ENCODE data around the gene EPHA10. TPM values are rescaled to one million over a fixed set of nuclear protein-coding genes. Genes with fewer than 3 reads are reported as not detected.

EPHA10 gene
- total and polyA plus RNA-seq, 2 donors from 2014 or later = 0.88 TPM; not detected in 1

DNA sequence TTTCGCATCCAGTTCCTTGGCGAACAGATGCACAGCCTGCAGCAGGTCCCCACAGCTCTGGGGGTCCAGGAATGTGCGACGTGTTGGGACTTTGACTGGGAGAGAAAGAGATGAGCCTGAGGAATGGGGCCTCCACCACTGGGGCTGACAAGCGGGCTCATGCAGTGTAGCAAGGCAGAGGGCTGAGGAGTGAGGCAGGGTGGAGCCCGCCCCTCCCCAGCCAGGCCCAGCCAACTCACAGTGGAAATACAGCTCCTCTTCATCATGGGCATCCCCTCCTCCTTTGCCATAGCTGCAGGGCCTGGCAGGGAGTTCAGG lies 41.9 kb downstream of the EPHA10 start:
- Histone ChIP-seq H3K9me3 (ENCODE audit: control insufficient read depth in 2 of 3, insufficient read depth in 1 of 3, low read length in 3 of 3) (no peaks in the 10 kb centered on the region), H3K36me3 (ENCODE audit: control insufficient read depth in 2 of 3, insufficient read depth in 3 of 3, low read length in 3 of 3) (no peaks in the 10 kb centered on the region), H3K27me3 (ENCODE audit: control insufficient read depth, insufficient read depth, low read length) (no peaks in the 10 kb centered on the region), H3K9ac (ENCODE audit: low read length in 3 of 3) (no peak overlapping the region), H3K4me1 (ENCODE audit: control insufficient read depth in 2 of 3, insufficient read depth in 2 of 3, low read depth in 1 of 3, low read length in 3 of 3) (no peaks in the 10 kb centered on the region), H3K27ac (ENCODE audit: low read depth in 2 of 2, low read length in 2 of 2) (no peak overlapping the region), H3K4me3 (ENCODE audit: low read length in 3 of 3) (no peak overlapping the region)
- DNase-seq = no peak
- intact Hi-C loops (cut with DNase I) = no loop called here
- TF ChIP-seq, protein P1, sequence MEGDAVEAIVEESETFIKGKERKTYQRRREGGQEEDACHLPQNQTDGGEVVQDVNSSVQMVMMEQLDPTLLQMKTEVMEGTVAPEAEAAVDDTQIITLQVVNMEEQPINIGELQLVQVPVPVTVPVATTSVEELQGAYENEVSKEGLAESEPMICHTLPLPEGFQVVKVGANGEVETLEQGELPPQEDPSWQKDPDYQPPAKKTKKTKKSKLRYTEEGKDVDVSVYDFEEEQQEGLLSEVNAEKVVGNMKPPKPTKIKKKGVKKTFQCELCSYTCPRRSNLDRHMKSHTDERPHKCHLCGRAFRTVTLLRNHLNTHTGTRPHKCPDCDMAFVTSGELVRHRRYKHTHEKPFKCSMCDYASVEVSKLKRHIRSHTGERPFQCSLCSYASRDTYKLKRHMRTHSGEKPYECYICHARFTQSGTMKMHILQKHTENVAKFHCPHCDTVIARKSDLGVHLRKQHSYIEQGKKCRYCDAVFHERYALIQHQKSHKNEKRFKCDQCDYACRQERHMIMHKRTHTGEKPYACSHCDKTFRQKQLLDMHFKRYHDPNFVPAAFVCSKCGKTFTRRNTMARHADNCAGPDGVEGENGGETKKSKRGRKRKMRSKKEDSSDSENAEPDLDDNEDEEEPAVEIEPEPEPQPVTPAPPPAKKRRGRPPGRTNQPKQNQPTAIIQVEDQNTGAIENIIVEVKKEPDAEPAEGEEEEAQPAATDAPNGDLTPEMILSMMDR (IDR thresholded peaks at IDR 0.05; ENCODE audit: borderline replicate concordance, extremely low read depth, insufficient read depth) = no peak
- FAIRE-seq = no peak

DNA sequence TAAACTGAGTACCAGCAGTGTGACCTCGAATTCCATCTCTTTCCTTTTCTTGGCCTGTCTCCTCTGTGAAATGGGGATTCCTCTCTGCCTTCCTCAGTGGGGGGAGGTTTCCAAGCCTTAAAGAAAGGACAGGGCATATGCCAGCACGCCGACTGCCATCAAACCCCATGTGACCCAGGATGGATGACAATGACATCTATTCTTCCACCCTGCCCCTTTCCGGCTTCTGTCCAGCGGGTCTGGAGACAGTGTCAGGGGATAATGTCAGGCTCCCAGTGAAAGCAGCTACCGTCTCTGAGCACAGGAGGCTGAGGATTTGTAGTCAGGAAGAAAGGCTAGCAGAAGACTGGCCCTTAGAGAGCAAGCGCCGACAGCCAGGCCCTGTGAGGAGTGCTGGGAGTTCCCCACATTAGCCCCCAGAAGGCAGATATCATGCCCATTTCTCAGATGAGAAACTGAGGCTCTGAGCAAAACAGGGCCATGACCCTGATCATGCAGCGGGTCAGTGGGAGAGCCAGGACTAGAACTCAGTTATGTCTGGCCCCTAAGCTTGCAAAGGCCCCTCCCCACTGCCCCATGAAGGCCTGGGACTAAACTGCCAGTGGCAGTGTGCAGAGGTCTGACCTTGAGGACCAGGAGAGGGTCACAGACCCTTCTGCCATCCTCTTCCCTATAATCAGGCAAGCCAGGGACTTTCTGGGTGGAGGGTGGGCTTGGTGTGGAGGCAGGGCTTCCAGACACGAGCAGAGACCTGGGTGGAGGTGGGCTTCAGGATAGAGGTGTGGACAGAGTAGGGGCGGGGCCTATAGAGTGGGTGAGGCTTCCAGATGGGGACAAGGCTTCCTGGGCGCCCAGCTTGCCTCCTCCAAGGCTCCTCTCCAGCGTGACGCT lies 42.5 kb downstream of the EPHA10 start:
- TF ChIP-seq, protein P1 (IDR thresholded peaks at IDR 0.05; ENCODE audit: borderline replicate concordance, extremely low read depth, insufficient read depth) = no peak
- Histone ChIP-seq H3K9me3 (ENCODE audit: control insufficient read depth in 2 of 3, insufficient read depth in 1 of 3, low read length in 3 of 3) (no peaks in the 10 kb centered on the region), H3K4me1 (ENCODE audit: control insufficient read depth in 2 of 3, insufficient read depth in 2 of 3, low read depth in 1 of 3, low read length in 3 of 3) (no peaks in the 10 kb centered on the region), H3K36me3 (ENCODE audit: control insufficient read depth in 2 of 3, insufficient read depth in 3 of 3, low read length in 3 of 3) (no peaks in the 10 kb centered on the region), H3K27ac (ENCODE audit: low read depth in 2 of 2, low read length in 2 of 2) (no peak overlapping the region), H3K9ac (ENCODE audit: low read length in 3 of 3) (no peak overlapping the region), H3K4me3 (ENCODE audit: low read length in 3 of 3) (no peak overlapping the region), H3K27me3 (ENCODE audit: control insufficient read depth, insufficient read depth, low read length) (no peaks in the 10 kb centered on the region)
- intact Hi-C loops (cut with DNase I) = no loop called here
- no peak for DNase-seq
- FAIRE-seq = no peak

DNA sequence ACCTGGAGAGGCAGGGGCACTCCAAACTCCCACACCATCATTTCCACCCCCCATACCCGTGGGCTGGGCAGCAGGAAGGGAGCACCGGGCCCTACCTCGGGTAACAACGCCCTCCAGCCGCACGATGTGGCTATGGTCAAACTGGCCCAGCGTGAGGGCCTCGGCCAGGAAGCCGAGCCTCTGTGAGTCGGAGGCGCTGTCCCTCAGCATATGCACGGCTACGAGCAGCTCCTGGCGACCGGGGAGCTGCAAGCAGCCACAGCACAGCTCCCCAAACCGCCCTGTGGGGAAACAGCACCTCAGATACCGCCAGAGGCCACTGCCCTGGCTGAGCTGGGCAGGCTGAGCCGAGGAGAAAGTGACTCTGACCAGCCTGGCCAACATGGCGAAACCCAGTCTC lies 43.4 kb downstream of the EPHA10 start:
- intact Hi-C loops (cut with DNase I) = no loop called here
- Histone ChIP-seq H3K27me3 (ENCODE audit: control insufficient read depth, insufficient read depth, low read length) (no peaks in the 10 kb centered on the region), H3K9ac (ENCODE audit: low read length in 3 of 3) (no peak overlapping the region), H3K9me3 (ENCODE audit: control insufficient read depth in 2 of 3, insufficient read depth in 1 of 3, low read length in 3 of 3) (no peaks in the 10 kb centered on the region), H3K27ac (ENCODE audit: low read depth in 2 of 2, low read length in 2 of 2) (no peak overlapping the region), H3K4me3 (ENCODE audit: low read length in 3 of 3) (no peak overlapping the region), H3K36me3 (ENCODE audit: control insufficient read depth in 2 of 3, insufficient read depth in 3 of 3, low read length in 3 of 3) (no peaks in the 10 kb centered on the region), H3K4me1 (ENCODE audit: control insufficient read depth in 2 of 3, insufficient read depth in 2 of 3, low read depth in 1 of 3, low read length in 3 of 3) (no peaks in the 10 kb centered on the region)
- no peak for DNase-seq
- FAIRE-seq = no peak
- TF ChIP-seq, protein P1 (IDR thresholded peaks at IDR 0.05; ENCODE audit: borderline replicate concordance, extremely low read depth, insufficient read depth) = no peak
